ENCODE data around the gene BAIAP2L2.
A peak's percentile ranks its signal among the peaks of the same experiment; 100 is the strongest.
"Not testable (repeated sequence)": the region's sequence is repeated elsewhere in the genome, so short reads cannot be mapped to it uniquely, and the experiment has no call there.

BAIAP2L2 gene

GRCh38 chr22:38122616-38123015 is 12.1 kb upstream of the BAIAP2L2 start:
- no peak for DNase-seq (ENCODE audit: extremely low read depth, low read depth)
- TF ChIP-seq CTCF (IDR thresholded peaks at IDR 0.05; ENCODE audit: low read depth, low read length, missing control alignments): no peak

GRCh38 chr22:38120359-38121110 is 10.1 kb upstream of the BAIAP2L2 start:
- TF ChIP-seq CTCF (IDR thresholded peaks at IDR 0.05; ENCODE audit: low read depth, low read length, missing control alignments): no peak
- no peak overlapping the region for H3K4me3 ChIP-seq (replicated peaks; ENCODE audit: low read depth, low read length)
- DNase-seq (ENCODE audit: extremely low read depth, low read depth): no peak

More at GRCh38 chr22:38122616-38123015, 12.1 kb upstream of the BAIAP2L2 start:
- H3K4me3 ChIP-seq (replicated peaks; ENCODE audit: low read depth, low read length): no peak overlapping the region

- not testable (repeated sequence) for H3K4me3 ChIP-seq (replicated peaks; ENCODE audit: low read depth, low read length); DNase-seq (ENCODE audit: extremely low read depth, low read depth)
Observed at GRCh38 chr22:38118747-38119146, 8.3 kb upstream of the BAIAP2L2 start.

GRCh38 chr22:38118182-38118581 is 7.7 kb upstream of the BAIAP2L2 start:
- H3K4me3 ChIP-seq (replicated peaks; ENCODE audit: low read depth, low read length): no peak overlapping the region
- no peak for DNase-seq (ENCODE audit: extremely low read depth, low read depth)
- no peak for TF ChIP-seq CTCF (IDR thresholded peaks at IDR 0.05; ENCODE audit: low read depth, low read length, missing control alignments)

GRCh38 chr22:38117556-38117955 is 7.1 kb upstream of the BAIAP2L2 start:
- DNase-seq (ENCODE audit: extremely low read depth, low read depth); H3K4me3 ChIP-seq (replicated peaks; ENCODE audit: low read depth, low read length): not testable (repeated sequence)

GRCh38 chr22:38115423-38116205 is 5.1 kb upstream of the BAIAP2L2 start:
- no peak overlapping the region for H3K4me3 ChIP-seq (replicated peaks; ENCODE audit: low read depth, low read length)
- no peak for TF ChIP-seq CTCF (IDR thresholded peaks at IDR 0.05; ENCODE audit: low read depth, low read length, missing control alignments)
- DNase-seq (ENCODE audit: extremely low read depth, low read depth): no peak

- TF ChIP-seq CTCF (IDR thresholded peaks at IDR 0.05; ENCODE audit: low read depth, low read length, missing control alignments): peak; percentile 97
- no peak for DNase-seq (ENCODE audit: extremely low read depth, low read depth)
- H3K4me3 ChIP-seq (replicated peaks; ENCODE audit: low read depth, low read length): no peak overlapping the region
Observed at GRCh38 chr22:38114484-38115398, 4.3 kb upstream of the BAIAP2L2 start.

Data from HFF-Myc (cell line).